K562 (cell line): Measurements from ENCODE around the gene RIT2. TPM values are rescaled to one million over a fixed set of nuclear protein-coding genes. Genes with fewer than 3 reads are reported as not detected.

ENCODE experiments used
- ATAC-seq: fragments of 200-7000 bp; cut with Tn5 transposase; 3 replicates; pipeline ENCODE4 v1.9.1; 2020; ENCODE audit warnings: moderate library complexity
- BruUV-seq: library from RNA; stranded (reverse); fragments of 400-500 nt; replicated peaks from 2 replicates; lab custom pipeline; 2021; lab: Mats Ljungman, UMichigan
- CTCF ChIA-PET: fragments of 300-600 bp; formaldehyde crosslinking; extraction: SDS; loops from one replicate; lab custom pipeline; 2021; ENCODE audit warnings: low intra/inter-chr PET ratio; lab: Yijun Ruan, JAX
- POLR2A ChIA-PET: fragments of 300-600, 350-650 bp; sonication (Branson Sonifier 250); formaldehyde crosslinking; extraction: SDS; loops from one replicate; lab custom pipeline; 2021; ENCODE audit warnings: antibody characterized with exemption, inconsistent platforms; lab: Yijun Ruan, JAX
- DNase-seq, 4 experiments: peaks; one replicate each; pipeline versions ENCODE4 v3.0.0 to v3.0.0-alpha.2; 2011 to 2018; ENCODE audit warnings: low spot score in 3 of 4, mixed read lengths in 3 of 4; ENCODE audit errors: extremely low read depth in 1 of 4
- FAIRE-seq: peaks from 2 replicates; lab custom pipeline; 2011; peaks lifted over from hg19 to GRCh38; lab: Jason Lieb, UNC
- H2AFZ ChIP-seq: 2 replicates; pipeline ENCODE4 v1.6.0; 2011; ENCODE audit warnings: low read depth, low read length, control low read depth, inconsistent platforms
- H3K27ac ChIP-seq: fragments of 200-600 bp; 3 replicates; pipeline ENCODE4 v1.8.0; 2011; ENCODE audit warnings: low read depth, mild to moderate bottlenecking, control low read depth, inconsistent platforms, low read length, moderate library complexity, mixed read lengths; ENCODE audit errors: extremely low read depth
- H3K27me3 ChIP-seq, 2 experiments: fragments of 300-600 bp in 1 of 2; 2 replicates in 1 of 2; 3 replicates in 1 of 2; pipeline versions ENCODE4 v1.6.0 to v1.8.0; 2011; ENCODE audit warnings: inconsistent platforms in 2 of 2, low read length in 2 of 2, mild to moderate bottlenecking in 1 of 2, mixed read lengths in 1 of 2, moderate library complexity in 1 of 2; ENCODE audit not compliant: control insufficient read depth in 2 of 2, insufficient read depth in 2 of 2
- H3K36me3 ChIP-seq: fragments of 300-600 bp; 3 replicates; pipeline ENCODE4 v1.8.0; 2011; ENCODE audit warnings: mild to moderate bottlenecking, low read length, inconsistent platforms; ENCODE audit not compliant: control insufficient read depth, insufficient read depth
- H3K4me1 ChIP-seq, 2 experiments: fragments of 200-600 bp in 1 of 2; replicated peaks in 1 of 2; 2 replicates in 1 of 2; 3 replicates in 1 of 2; pipeline versions ENCODE4 v1.5.1 to v1.8.0; 2011; ENCODE audit warnings: inconsistent platforms in 2 of 2, low read length in 2 of 2, mild to moderate bottlenecking in 1 of 2, mixed read lengths in 1 of 2, moderate library complexity in 1 of 2; ENCODE audit not compliant: control insufficient read depth in 2 of 2, insufficient read depth in 2 of 2
- H3K4me2 ChIP-seq: 2 replicates; pipeline ENCODE4 v1.6.1; 2011; ENCODE audit warnings: low read length, control low read depth, inconsistent platforms, mixed read lengths; ENCODE audit not compliant: insufficient read depth
- H3K4me3 ChIP-seq: fragments of 200-600 bp; sonication (generic), shearing (Covaris generic); 2 replicates; pipeline ENCODE4 v1.5.1; 2016; ENCODE audit warnings: control low read depth, inconsistent platforms
- H3K79me2 ChIP-seq: fragments of 200-600 bp; 3 replicates; pipeline ENCODE4 v1.8.0; 2011; ENCODE audit warnings: low read length, inconsistent platforms; ENCODE audit not compliant: control insufficient read depth, insufficient read depth
- H3K9ac ChIP-seq, 2 experiments: 2 replicates each; pipeline versions ENCODE4 v1.6.0 to v1.6.1; 2011; ENCODE audit warnings: low read depth in 2 of 2, low read length in 2 of 2, control low read depth in 1 of 2, inconsistent platforms in 1 of 2, mild to moderate bottlenecking in 1 of 2, mixed read lengths in 1 of 2; ENCODE audit not compliant: insufficient read depth in 1 of 2
- H3K9me1 ChIP-seq: one replicate; pipeline ENCODE4 v1.6.0; 2011; ENCODE audit warnings: inconsistent platforms, mild to moderate bottlenecking, low read length, moderate library complexity; ENCODE audit not compliant: control insufficient read depth, insufficient read depth
- H3K9me3 ChIP-seq: replicated peaks from 2 replicates; pipeline ENCODE4 v1.5.1; 2011; ENCODE audit warnings: low read depth, low read length, inconsistent platforms; ENCODE audit not compliant: control insufficient read depth, insufficient read depth
- H4K20me1 ChIP-seq: replicated peaks from 2 replicates; pipeline ENCODE4 v1.6.1; 2011; ENCODE audit warnings: low read length, inconsistent platforms, mixed read lengths; ENCODE audit not compliant: control insufficient read depth, insufficient read depth
- HDAC6 ChIP-seq: IDR thresholded peaks from 2 replicates; pipeline ENCODE4 v1.6.1; 2012; ENCODE audit warnings: low read depth, mild to moderate bottlenecking, control low read depth, inconsistent platforms, low read length, moderate library complexity
- LCOR ChIP-seq: sonication (generic); formaldehyde crosslinking; IDR thresholded peaks from 2 replicates; pipeline ENCODE4 v1.8.0; 2022; ENCODE audit warnings: mild to moderate bottlenecking, missing genetic modification reagents
- NFRKB ChIP-seq: fragments of 450-650 bp; IDR thresholded peaks from 2 replicates; pipeline ENCODE4 v1.6.1; 2016; ENCODE audit warnings: low read depth
- ZNF263 ChIP-seq: sonication (generic); formaldehyde crosslinking; IDR thresholded peaks from 2 replicates; pipeline ENCODE4 v1.8.0; 2022; ENCODE audit warnings: mild to moderate bottlenecking, missing genetic modification reagents, borderline replicate concordance
- WGBS: fragments of 100-300 bp; shearing (Covaris generic); methylation state at CpG from one replicate; pipeline ENCODE4 v1.1.6; 2016; ENCODE audit warnings: low coverage, mixed read lengths; ENCODE audit not compliant: insufficient coverage; ENCODE audit errors: missing lambda C conversion rate; 5-methylcytosine and 5-hydroxymethylcytosine counted together
- in situ Hi-C: fragments of 300-500 bp; cut with MboI; formaldehyde crosslinking; loops from 4 replicates; pipeline ENCODE4 v1.15.0; 2018; ENCODE audit warnings: inconsistent platforms, mixed read lengths
- intact Hi-C: fragments of 100-400 bp; cut with micrococcal nuclease; formaldehyde crosslinking; loops from 2 replicates; pipeline ENCODE4 v1.14.2; 2022
- polyA plus RNA-seq, 8 experiments: library from polyadenylated mRNA; depleted of rRNA in 4 of 8; stranded (reverse) in 5 of 8; unstranded in 3 of 8; fragments of >200 nt; fragmentation: Nextera tagmentation in 2 of 8; fragmentation: Illumina TruSeq in 1 of 8; extraction: Ambion mirVana in 2 of 8; extraction: Trizol in 1 of 8; gene quantifications; 2 replicates each; pipeline versions ENCODE4 v1.2.1 to v1.2.3, GENCODE V29; 2011 to 2014; ENCODE audit warnings: inconsistent platforms in 1 of 8, missing spikeins in 1 of 8
- total RNA-seq, 7 experiments: library from RNA; depleted of rRNA in 6 of 7; stranded (reverse); fragments of >200 nt in 6 of 7; fragmentation: Illumina TruSeq in 2 of 7; extraction: Trizol in 2 of 7; gene quantifications; 2 replicates each; pipeline versions ENCODE4 v1.2.1 to v1.2.3, GENCODE V29; 2011 to 2021; ENCODE audit warnings: low replicate concordance in 1 of 7
- TF ChIP-seq, protein P1 (sequence below): fragments of 250-450 bp; sonication (Bioruptor Pico); IDR thresholded peaks from 2 replicates; pipeline ENCODE4 v1.4.0; 2020; ENCODE audit warnings: mild to moderate bottlenecking
- TF ChIP-seq, protein P2 (sequence below): fragments of 250-450 bp; sonication (Bioruptor Pico); IDR thresholded peaks from 2 replicates; pipeline ENCODE4 v1.5.0; 2021

Gene RIT2
- total and polyA plus RNA-seq, 9 of the 15 experiments (the other 6 are each of a cell fraction or from before 2014, with no cell fraction given): not detected

DNA sequence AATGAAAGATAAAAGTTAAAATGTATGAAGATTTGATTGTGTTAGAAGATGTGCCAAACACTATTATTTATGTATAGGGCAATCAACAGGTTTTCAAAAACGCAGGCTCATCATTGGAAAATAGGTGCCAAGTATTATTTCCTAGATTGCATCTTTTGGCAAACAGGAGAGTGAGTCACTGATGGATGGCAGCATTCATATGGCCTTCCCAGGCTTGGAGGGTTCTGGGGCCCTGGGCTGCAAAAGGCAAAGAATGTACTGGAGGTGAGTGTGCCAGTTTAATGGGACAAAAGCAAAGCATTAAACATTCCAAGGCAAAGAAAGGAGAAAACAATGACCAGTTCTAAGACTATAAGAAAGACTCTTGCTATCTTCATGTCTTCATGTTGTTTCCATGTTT, 379.4 kb downstream of the RIT2 start:
- intact Hi-C loops: no loop called here
- Histone ChIP-seq H2AFZ (no peak overlapping the region), H3K9me1 (no peaks in the 10 kb centered on the region), H3K4me3 (no peak overlapping the region)
- CTCF ChIA-PET: no interaction called here
- in situ Hi-C loops: no loop called here
- no TSS peak for BruUV-seq
- DNase-seq (no peak), ATAC-seq (no peak)
- TF ChIP-seq NFRKB: no peak
- TF ChIP-seq LCOR (CRISPR knock-in tag): no peak
- no peak for TF ChIP-seq ZNF263 (CRISPR knock-in tag)
- TF ChIP-seq, protein P1, sequence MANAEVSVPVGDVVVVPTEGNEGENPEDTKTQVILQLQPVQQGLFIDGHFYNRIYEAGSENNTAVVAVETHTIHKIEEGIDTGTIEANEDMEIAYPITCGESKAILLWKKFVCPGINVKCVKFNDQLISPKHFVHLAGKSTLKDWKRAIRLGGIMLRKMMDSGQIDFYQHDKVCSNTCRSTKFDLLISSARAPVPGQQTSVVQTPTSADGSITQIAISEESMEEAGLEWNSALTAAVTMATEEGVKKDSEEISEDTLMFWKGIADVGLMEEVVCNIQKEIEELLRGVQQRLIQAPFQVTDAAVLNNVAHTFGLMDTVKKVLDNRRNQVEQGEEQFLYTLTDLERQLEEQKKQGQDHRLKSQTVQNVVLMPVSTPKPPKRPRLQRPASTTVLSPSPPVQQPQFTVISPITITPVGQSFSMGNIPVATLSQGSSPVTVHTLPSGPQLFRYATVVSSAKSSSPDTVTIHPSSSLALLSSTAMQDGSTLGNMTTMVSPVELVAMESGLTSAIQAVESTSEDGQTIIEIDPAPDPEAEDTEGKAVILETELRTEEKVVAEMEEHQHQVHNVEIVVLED (CRISPR knock-in tag): no peak
- TF ChIP-seq, protein P2, sequence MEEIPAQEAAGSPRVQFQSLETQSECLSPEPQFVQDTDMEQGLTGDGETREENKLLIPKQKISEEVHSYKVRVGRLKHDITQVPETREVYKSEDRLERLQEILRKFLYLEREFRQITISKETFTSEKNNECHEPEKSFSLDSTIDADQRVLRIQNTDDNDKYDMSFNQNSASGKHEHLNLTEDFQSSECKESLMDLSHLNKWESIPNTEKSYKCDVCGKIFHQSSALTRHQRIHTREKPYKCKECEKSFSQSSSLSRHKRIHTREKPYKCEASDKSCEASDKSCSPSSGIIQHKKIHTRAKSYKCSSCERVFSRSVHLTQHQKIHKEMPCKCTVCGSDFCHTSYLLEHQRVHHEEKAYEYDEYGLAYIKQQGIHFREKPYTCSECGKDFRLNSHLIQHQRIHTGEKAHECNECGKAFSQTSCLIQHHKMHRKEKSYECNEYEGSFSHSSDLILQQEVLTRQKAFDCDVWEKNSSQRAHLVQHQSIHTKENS (CRISPR knock-in tag): no peak
- TF ChIP-seq HDAC6: no peak
- TF ChIP-seq, all 486 proteins: peak for 0
- no peaks in the 10 kb centered on the region for H3K9me3 ChIP-seq
- no peaks in the 10 kb centered on the region for H3K27me3 ChIP-seq
- no peaks in the 10 kb centered on the region for H3K36me3 ChIP-seq
- POLR2A ChIA-PET: no interaction called here
- no peaks in the 10 kb centered on the region for H3K4me1 ChIP-seq
- no peak for FAIRE-seq
- H3K4me2 ChIP-seq: no peak overlapping the region
- H3K9ac ChIP-seq: no peak overlapping the region
- H3K27ac ChIP-seq: no peak overlapping the region
- no peaks in the 10 kb centered on the region for H3K79me2 ChIP-seq
- no peaks in the 10 kb centered on the region for H4K20me1 ChIP-seq
- 0% methylated on average over 1 of the region's 1 CpG for WGBS
